NOMO-1 treated with dmso at 0.1 percent for 144 hours (cell line): ENCODE measurements around the gene ARL13A.
"Not testable (repeated sequence)": the region's sequence is repeated elsewhere in the genome, so short reads cannot be mapped to it uniquely, and the experiment has no call there.

Experiments
- DNase-seq: peaks from one replicate; lab custom pipeline; 2025; ENCODE audit not compliant: unreplicated experiment; lab: John Stamatoyannopoulos, UW

The ARL13A gene

DNA sequence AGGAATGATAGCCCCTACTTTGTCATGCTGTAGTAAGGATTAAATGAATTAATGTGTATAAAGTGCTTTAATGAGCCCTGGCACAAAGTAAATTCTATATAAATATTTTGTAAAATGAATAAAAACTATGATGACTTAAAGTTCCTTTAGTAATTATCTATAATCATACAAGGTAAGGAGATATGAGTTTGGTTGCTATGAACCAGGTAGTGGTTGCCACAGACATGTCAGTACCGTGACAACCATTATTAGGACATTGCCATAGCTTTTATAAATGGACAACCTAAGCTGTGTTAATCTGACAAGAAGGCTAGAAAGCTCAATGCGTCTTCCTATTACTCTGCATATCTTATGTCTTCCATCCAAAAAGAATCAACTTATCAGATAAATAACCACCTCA, at the start of gene ARL13A:
Gene ARL13A (plus strand): TSS at position 301 of the 400 bp plus-strand sequence. CDS start 3,982 bp downstream, outside the sequence.
- no peak for DNase-seq

DNA sequence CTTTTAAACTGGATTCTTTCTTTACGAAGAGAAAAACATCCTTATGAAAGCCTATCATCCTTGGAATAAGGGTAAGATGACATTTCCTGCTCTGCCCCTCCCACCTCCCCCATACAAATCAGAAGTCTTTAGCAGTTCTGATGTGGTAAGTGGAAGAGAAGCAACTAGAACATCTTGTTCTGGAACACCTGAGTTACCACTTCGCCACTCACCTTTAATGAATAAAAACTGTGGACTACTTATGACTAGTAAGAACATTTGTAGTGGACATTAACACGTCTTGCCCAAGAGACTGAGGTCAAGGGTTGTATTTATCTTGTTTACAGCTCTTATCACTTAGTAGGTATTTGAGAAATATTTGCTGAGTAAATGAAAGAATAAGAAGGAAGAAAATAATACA, 45.1 kb upstream of the ARL13A start:
- no peak for DNase-seq

DNA sequence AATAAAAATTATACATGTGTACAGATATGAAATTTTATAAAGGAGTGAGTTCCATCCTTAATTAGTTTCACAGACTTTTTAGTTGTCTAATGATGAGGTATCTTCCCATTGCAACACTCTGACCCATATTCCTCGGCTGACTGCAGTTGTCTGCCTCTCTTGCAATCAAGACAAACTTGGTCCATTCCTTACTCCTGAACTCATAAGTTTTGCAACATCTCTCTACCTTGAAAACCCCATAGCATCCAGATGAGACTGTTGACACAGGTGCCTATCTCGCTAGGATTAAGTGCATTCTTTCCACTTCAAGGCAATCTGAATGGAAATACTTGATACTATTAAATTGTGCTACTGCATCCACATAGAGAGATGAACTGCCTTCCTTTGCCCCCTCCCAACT, 43.1 kb upstream of the ARL13A start:
- DNase-seq, result no peak

DNA sequence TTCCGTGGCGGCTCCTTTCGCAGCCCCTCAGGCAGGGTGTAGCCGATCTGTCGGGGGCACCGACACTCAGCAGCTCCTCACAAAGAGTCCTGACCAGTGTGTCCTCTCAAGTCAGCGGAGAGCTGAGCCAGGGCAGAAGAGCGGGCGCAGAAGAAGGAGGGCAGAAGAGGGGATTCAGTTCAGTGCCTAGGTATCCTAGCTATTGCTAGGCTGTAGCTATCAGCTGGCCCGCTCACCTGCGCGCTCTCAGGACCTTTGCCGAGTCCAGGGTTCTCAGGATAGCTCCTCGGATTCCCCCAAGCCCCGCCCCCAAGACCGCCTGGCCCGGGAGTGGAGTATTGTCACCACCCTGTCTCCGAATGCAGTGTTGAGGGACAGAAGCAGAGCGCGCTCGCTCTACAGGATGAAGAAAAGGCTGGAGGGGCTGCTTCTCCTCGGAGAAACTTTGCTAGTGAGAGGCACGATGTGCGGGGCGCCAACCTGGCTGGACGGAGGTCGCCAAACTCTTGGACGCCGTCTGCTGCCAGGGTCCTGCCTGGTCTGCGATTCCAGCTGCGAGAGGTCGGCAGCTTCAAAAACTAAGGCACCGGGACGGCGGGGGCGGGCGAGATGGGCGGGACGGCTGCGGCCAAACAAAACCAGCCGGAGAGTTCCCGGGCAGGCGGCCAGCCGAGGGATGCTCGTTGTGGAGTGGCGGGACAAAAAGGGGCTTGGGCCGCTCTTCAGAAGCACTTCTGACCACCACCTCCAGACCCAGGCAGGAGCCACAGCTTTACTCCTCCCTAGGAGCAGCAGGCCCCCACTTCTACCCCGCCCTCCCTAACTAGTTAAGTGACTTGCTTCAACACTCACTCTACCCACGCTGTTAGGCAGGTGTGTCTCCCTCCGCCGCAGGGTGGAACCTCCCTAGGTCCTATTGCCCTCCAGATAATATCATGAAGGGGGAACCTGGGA, 40.6 kb upstream of the ARL13A start, which contains the start of gene XKRX:
Gene XKRX (minus strand): TSS at position 258 of the 954 bp plus-strand sequence. CDS start 613 bp downstream, outside the sequence.
- no peak for DNase-seq

DNA sequence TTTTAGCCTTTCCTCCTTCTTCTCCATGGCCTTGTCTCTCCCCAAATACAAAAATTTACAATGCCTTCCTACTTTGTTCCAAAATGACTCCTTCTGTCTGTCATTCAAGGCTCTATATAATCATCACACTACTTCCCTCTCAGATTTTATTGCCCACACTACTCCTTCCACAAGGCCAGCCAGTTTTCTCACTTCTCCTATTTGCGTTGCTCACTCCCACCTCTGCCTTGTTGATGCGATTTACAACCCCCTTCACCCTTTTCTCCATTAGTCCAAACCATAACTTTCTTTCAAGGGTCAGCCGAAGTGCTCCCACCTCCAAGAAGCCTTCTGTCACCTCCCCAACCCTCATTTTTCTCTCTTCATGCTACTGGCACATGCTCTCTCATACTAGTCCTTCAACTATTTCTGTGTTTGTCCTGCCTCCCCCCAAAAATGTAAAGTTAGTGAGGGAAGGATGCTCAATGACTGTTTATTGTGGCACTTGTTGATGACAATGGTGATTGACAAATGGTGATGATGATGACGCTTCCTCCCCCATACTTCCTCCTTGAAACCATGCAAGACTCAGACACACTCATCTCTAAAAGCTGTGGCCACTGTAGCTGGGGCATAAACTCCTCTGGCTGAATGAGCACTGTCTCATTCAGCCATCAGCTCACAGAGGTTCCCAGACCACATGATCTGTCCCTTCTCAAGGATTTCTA, 38.1 kb upstream of the ARL13A start:
- no peak for DNase-seq

DNA sequence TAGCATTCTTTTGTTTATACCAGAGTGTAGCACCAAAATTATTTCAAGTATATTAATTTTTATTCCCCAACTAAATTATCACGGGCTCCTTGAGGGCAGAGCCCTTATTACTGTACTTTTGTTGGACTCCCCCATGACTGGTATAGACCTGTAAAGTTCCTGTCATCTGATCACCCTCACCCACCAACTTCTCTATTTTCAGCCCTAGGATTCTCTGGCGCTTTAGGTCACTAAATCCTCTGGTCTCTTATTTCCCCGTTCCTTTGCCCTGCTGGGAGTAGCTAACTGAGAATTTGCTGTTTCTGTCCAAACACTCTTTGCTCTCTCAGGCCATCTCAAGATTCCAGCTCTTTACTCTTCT, 37.6 kb upstream of the ARL13A start:
- no peak for DNase-seq

DNA sequence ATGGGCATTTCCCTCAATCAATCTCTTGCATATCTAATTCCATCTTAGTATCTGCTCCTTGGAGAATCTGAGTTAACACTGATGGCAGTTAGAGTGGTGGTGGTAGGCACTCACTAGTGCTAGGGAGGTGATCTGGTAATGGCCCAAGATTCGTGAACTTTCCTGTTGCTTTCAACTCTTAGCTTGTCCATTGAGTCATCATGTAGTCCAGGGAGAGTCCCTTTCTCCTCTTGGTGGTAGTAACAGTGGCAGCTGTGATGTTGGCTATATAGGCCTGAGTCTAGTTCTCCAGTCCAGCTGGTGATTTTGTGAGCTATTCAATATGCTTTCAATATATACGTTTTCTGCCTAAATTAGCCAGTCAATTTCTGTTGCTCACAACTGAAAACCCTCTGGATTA, 33.7 kb upstream of the ARL13A start:
- DNase-seq, result no peak

DNA sequence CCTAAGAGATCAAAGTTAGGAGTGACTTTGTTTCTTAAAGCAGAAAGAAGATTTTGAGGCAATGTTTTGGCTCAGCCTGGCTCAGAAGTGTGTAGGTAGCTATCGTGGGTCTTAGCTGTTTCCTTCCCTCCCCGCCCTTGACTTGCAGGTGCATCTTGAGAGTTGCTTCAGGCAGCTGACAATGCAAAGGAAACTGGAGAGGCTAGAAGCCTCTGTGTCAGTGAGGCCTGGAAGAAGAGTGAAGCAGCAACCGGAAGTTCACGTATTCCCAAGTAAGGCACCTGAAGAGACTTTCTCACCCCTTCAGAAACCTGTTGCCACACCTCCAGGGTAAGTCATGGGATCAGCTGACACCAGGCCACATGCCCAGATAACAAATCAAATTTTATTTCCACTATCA, 30.2 kb upstream of the ARL13A start:
- no peak for DNase-seq

DNA sequence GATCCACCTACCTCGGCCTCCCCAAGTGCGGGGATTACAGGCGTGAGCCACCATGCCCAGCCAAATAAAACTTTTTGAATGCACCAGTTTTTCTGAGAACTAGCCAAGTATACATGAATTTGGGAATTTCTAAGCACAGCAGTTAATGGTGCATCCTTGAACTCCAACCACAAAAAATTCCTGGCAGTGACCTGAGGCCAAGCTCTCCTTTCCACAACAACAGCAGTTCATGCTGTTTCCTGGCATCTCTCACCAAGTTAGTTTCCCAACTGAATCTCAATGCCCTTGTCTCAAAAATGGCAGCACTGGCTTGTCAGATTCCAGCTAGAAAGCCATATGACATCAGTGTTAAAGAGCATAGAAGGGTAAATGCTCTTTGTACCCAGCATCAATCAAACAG, 24.9 kb upstream of the ARL13A start:
- no peak for DNase-seq

DNA sequence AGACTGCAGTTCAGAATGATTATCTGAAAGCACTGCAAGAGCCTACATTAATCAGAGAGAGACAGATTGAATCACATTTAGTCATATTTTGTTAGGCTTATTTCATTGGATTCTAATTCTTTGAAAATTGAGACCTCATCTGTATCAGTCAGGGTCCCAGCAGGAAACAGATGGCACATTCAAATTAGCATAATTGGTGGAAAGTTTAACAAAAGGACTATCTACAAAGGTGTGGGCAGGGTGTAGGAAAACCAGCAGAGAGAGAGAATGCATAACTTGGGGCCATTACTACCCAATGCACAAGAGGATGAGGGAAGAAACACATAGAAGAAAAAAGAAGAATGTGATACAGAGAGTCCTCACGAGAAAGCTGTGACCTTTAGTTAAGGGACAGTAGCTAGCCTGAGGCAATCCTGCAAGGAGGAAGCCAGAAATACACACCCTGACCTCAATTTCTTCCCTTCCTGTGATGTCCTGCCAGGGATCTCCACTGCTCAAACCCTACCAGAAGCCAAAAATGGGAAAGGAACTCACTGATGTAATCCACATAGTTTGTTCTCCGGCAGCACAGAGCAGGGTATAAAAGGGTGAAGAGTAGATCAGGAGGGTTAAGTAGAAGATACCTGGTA, 23.1 kb upstream of the ARL13A start:
- DNase-seq, result no peak

DNA sequence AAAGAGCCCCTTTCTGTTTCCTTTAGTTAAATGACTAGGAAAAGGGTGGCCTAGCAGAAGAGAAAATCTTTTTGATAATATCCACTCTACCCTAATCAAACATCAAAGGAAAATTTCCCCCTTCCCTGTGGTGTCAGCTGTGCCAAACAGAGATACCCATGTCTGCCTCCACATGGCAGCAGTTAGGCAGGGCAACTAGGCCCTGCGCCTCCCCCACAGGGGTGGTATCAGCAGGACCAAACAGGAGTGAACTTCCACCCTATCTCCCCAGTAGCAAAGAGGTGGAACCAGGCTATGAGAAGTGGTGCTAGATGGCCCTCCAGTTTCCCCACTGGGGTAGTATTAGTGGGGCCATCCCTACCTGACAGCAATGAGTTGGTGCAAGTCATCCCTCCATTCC, 21.0 kb upstream of the ARL13A start:
- DNase-seq, result no peak

DNA sequence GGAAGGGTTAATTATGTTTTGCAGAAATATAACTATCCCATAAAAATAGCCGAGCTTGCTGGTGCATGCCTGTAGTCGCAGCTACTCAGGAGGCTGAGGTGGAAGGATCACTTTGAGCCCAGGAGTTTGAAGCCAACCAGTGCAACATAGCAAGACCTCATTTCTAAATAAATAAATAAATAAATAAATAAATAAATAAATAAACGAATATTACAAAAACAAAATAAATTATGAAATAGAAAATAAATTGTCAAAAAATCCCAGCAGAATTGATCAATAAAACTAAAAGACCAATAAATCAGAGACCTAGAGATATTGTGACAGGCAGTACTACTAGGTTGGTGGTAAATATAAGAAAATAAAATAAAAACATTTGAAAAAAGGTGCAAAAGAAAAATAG, 6.7 kb upstream of the ARL13A start:
- no peak for DNase-seq

DNA sequence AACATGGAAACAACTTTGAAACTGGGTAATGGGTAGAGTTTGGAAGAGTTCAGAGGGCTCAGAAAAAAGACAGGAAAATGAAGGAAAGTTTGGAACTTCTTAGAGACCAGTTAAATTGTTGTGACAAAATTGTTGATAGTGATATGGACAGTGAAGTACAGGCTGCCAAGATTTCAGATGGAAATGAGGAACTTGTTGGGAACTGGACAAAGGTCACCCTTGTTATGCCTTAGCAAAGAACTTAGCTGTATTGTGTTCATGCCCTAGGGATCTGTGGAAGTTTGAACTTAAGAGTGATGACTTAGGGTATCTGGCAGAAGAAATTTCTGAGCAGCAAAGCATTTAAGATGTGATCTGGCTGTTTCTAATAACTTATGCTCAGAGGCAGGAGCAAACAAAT, 5.1 kb upstream of the ARL13A start:
- no peak for DNase-seq

DNA sequence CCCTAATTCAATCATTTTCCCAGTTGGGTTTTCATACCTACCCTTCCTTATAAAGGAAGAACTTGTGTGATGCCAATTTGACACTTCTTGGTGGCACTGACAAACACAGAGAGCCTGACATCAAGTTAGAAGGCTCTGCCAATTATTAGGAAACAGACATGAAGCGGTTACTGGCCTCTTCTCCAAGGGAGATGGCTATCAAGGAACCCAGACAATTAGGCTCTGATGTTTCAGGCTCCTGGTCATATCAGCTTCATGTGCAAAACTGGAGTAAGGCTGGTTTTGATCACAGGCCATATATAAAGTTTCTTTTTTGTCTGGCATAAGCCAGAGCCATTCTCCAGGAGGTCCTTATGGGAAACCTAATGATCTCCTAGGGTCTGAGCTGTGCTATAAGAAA, 428 bp downstream of the ARL13A start:
- DNase-seq, result no peak

DNA sequence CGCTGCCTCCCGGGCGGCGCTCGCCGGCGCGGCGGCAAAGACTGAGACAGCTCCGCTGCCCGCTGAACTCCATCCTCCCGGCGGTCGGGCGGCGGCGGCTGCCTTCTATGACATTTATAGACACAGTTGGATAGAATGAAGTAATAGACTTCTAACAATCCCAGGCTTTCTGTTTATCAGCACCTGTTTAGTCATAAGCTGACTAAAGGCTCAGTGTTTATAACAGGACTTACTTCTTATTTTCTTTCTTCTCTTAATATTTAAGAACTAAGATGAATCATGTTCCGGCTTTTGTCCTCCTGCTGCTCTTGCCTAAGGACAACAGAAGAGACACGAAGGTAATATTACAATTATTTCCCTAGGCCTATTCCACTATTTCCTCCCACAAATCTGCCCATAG, 3.9 kb downstream of the ARL13A start:
- DNase-seq, result no peak

DNA sequence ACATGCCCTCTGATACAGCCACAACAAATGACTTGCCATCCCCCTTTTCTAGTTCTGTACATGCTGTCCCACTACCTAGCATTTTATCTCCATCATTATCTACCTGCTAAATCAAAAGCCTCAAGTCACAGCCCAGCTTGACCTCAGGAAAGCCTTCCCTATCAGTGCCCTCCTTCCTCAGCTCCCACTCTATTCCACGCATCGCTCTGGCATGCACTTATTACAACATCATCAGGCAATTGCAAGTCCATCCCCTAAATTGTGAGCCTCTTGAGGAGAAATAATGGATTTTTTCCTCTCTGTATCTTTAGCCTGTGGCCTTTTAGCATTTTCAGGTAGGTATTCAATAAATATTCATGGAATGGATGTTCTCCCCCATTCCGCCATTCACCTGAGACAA, 5.7 kb downstream of the ARL13A start:
- no peak for DNase-seq

DNA sequence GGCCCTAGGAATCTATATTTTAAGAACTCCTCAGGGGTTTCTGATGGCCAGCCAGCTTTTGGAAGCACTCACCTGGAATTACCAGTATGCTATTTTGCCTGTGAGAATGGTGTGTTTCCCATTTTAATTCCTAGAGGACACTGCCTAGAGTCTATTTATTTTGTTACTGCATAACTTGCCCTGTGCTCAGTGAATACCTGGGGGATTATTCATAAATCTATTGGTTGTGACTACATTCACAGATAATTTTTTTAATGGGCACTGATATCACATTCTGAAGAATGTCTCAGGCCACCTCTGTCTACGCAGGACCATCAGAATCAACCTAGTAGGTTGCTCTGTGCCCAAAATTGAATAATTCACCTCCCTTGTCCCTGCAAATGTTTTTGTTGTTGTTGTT, 6.7 kb downstream of the ARL13A start:
- DNase-seq, result no peak

DNA sequence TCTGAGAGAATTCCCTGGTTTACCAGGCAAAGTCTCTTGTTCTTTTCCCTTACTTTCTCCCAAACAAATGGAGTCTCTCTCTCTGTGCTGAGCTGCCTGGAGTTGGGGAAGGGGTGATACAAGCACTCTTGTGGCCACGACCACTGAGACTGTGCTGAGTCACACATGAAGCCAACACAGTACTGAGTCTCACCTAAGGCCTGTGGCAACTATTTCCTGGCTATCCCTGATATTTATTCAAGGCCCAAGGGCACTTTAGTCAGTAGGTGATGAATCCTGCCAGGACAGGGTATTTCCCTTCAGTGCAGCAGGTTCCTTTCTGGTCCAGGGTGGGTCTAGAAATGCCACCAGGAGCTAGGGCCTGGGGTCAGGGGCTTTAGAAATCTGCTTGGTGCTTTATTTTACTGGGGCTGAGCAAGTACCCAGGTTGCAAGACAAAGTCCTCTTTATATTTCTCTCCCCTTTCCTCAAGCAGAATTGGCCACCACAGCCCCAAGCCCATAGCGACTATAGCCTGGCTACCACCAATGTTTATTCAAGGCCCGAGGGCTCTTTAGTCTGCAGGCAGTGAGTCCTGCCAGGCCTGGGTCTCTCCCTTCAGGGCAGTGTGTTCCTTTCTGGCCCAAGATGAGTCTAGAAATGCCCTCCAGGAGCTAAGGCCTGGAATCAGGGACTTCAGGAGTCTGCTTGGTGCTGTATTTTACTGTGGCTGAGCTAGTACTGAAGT, 10.5 kb downstream of the ARL13A start:
- no peak for DNase-seq

DNA sequence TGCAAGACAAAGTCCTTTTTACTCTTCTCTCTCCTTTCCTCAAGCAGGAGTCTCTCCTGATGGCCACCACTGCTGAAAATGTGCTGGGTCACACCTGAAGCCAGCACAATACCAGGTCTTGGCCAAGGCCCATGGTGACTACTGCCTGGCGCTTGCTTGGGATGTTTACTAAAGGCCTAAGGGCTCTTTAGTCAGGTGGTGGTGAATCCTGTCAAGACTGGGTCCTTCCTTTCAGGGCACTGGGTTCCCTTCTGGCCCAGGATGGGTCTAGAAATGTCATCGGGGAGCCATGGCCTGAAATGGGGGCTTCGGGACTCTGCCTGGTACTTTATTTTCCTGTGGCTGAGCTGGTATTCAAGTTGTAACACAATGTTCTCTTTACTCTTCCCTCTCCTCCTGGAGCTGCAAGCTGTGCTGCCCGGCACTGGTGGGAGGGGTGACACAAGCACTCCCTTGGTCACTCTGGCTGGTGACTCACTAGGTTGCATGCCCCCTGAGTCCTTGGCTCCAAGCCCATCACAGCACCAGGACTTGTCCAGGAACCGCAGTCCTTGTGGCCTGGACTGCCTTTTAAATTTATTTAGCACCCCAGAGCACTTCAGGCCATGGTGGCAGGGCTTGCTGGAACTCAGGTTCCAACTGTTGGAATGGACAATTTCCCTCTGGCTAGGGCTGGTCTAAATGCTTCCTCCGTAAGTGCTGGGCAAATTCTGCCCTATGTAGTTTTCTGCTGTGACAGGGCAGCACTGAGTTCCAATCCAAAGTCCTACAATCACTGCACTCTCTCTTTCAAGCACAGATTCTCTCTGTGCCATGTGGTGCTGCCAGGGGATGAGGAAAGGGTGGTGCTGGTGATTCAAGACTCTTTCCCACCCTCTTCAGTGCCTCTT, 11.3 kb downstream of the ARL13A start:
- no peak for DNase-seq

DNA sequence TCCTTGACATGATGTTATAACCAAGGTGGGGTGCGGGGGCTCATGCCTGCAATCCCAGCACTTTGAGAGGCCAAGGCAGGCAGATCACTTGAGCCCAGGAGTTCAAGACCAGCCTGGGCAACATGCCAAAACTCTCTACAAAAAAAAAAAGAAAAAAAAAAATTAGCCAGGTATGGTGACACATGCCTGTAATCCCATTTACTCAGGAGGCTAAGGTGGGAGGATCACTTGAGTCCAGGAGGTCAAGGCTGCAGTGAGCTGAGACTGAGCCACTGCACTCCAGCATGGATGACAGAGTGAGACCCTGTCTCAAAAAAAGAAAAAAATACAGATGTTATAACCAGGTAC, 12.0 kb downstream of the ARL13A start:
- DNase-seq, result not testable (repeated sequence)
